ENCODE measurements around the gene ABCC3. TPM values are rescaled to one million over a fixed set of nuclear protein-coding genes. Genes with fewer than 3 reads are reported as not detected.

ABCC3 gene
- total RNA-seq, 1 donor from 2014 or later: 0.67 TPM

DNA sequence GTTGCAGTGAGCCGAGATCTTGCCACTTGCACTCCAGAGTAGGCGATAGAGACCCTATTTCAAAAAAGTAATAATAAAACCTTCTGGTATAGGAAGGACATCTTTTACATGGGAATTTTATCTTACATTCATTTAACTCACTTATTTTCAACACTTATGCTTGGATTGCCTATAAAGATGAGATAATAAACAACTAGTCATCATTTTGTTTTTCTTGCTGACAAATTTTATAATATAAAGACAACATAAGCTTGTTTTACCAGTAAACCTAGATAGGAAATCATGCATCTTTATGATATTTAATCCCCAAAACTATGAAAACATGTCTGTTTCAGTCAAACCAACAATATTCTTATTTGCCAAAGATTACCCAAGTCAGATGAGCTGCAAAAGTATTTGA lies 17.0 kb downstream of the ABCC3 start:
- TF ChIP-seq, protein P1, sequence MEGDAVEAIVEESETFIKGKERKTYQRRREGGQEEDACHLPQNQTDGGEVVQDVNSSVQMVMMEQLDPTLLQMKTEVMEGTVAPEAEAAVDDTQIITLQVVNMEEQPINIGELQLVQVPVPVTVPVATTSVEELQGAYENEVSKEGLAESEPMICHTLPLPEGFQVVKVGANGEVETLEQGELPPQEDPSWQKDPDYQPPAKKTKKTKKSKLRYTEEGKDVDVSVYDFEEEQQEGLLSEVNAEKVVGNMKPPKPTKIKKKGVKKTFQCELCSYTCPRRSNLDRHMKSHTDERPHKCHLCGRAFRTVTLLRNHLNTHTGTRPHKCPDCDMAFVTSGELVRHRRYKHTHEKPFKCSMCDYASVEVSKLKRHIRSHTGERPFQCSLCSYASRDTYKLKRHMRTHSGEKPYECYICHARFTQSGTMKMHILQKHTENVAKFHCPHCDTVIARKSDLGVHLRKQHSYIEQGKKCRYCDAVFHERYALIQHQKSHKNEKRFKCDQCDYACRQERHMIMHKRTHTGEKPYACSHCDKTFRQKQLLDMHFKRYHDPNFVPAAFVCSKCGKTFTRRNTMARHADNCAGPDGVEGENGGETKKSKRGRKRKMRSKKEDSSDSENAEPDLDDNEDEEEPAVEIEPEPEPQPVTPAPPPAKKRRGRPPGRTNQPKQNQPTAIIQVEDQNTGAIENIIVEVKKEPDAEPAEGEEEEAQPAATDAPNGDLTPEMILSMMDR (IDR thresholded peaks at IDR 0.05; ENCODE audit: unreplicated experiment): no peak
- no peak for DNase-seq (ENCODE audit: low spot score)
- Mint-ChIP-seq H3K27me3 (ENCODE audit: unreplicated experiment) (no peaks in the 10 kb centered on the region), H3K27ac (ENCODE audit: unreplicated experiment) (no peak overlapping the region), H3K36me3 (ENCODE audit: low read depth, unreplicated experiment) (no peaks in the 10 kb centered on the region), H3K4me1 (ENCODE audit: unreplicated experiment) (no peaks in the 10 kb centered on the region), H3K9me3 (ENCODE audit: unreplicated experiment) (no peaks in the 10 kb centered on the region), H3K4me3 (ENCODE audit: unreplicated experiment) (no peak overlapping the region)

DNA sequence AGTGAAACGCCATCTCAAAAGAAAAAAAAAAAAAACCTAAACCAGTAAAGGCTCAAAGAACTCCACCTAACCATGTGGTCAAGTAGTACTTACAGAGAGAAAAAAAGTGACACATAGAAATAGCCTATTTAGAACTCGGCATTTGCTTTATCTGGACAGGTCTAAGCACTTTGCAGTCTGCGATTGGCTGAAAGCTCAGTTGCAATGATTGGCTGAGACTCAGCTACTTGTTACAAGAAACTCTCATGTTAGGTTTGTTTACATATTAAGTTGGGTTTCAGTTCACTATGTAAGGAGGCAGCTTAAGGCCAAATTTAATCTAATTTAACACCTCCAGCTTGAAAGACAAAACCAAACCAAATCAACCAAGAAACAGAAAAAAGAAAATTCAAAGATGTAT lies 19.1 kb downstream of the ABCC3 start:
- H3K27ac Mint-ChIP-seq (ENCODE audit: unreplicated experiment): no peak overlapping the region
- H3K4me1 Mint-ChIP-seq (ENCODE audit: unreplicated experiment): no peaks in the 10 kb centered on the region
- no peak overlapping the region for H3K4me3 Mint-ChIP-seq (ENCODE audit: unreplicated experiment)
- TF ChIP-seq, protein P1 (IDR thresholded peaks at IDR 0.05; ENCODE audit: unreplicated experiment): no peak
- H3K9me3 Mint-ChIP-seq (ENCODE audit: unreplicated experiment): no peaks in the 10 kb centered on the region
- H3K36me3 Mint-ChIP-seq (ENCODE audit: low read depth, unreplicated experiment): no peaks in the 10 kb centered on the region
- peaks cover 3% of the 10 kb centered on the region for H3K27me3 Mint-ChIP-seq (ENCODE audit: unreplicated experiment)
- DNase-seq (ENCODE audit: low spot score): no peak

DNA sequence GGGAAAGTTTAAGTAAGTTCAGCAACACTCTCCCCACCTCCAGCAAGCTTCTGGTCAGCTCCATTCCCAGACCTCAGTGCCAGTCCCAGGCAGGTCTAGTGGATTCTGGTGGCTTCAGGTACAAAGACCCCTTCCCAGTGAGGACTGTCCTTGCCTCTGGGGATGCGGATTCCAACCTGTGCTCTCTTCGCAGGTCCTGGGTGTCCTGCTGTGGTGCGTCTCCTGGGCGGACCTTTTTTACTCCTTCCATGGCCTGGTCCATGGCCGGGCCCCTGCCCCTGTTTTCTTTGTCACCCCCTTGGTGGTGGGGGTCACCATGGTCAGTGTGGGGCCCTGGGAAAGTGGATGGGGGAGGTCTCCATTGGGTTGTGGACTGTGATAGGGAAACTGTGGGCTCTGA lies 21.8 kb downstream of the ABCC3 start:
- TF ChIP-seq, protein P1 (IDR thresholded peaks at IDR 0.05; ENCODE audit: unreplicated experiment): no peak
- peaks cover 7% of the 10 kb centered on the region for H3K27me3 Mint-ChIP-seq (ENCODE audit: unreplicated experiment)
- DNase-seq (ENCODE audit: low spot score): no peak
- H3K4me3 Mint-ChIP-seq (ENCODE audit: unreplicated experiment): no peak overlapping the region
- no peaks in the 10 kb centered on the region for H3K36me3 Mint-ChIP-seq (ENCODE audit: low read depth, unreplicated experiment)
- no peaks in the 10 kb centered on the region for H3K9me3 Mint-ChIP-seq (ENCODE audit: unreplicated experiment)
- H3K27ac Mint-ChIP-seq (ENCODE audit: unreplicated experiment): no peak overlapping the region
- H3K4me1 Mint-ChIP-seq (ENCODE audit: unreplicated experiment): peaks cover 11% of the 10 kb centered on the region

DNA sequence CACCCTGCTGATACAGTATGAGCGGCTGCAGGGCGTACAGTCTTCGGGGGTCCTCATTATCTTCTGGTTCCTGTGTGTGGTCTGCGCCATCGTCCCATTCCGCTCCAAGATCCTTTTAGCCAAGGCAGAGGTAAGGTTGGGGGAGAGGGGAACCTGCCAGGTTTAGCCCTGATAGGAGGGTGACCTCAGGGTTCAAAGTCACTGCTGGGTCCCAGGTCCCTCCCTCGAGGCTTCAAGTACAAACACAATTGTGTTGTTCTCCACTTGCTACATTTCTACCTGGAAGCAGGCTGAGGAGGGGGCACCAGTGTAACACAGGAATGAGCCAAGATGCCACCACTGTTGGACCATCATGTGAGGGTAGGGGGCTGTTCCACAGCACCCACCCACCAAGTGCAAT lies 22.4 kb downstream of the ABCC3 start:
- H3K27ac Mint-ChIP-seq (ENCODE audit: unreplicated experiment): no peak overlapping the region
- no peak for DNase-seq (ENCODE audit: low spot score)
- no peaks in the 10 kb centered on the region for H3K9me3 Mint-ChIP-seq (ENCODE audit: unreplicated experiment)
- peaks cover 16% of the 10 kb centered on the region for H3K4me1 Mint-ChIP-seq (ENCODE audit: unreplicated experiment)
- peaks cover 9% of the 10 kb centered on the region for H3K27me3 Mint-ChIP-seq (ENCODE audit: unreplicated experiment)
- TF ChIP-seq, protein P1 (IDR thresholded peaks at IDR 0.05; ENCODE audit: unreplicated experiment): no peak
- H3K36me3 Mint-ChIP-seq (ENCODE audit: low read depth, unreplicated experiment): no peaks in the 10 kb centered on the region
- no peak overlapping the region for H3K4me3 Mint-ChIP-seq (ENCODE audit: unreplicated experiment)

DNA sequence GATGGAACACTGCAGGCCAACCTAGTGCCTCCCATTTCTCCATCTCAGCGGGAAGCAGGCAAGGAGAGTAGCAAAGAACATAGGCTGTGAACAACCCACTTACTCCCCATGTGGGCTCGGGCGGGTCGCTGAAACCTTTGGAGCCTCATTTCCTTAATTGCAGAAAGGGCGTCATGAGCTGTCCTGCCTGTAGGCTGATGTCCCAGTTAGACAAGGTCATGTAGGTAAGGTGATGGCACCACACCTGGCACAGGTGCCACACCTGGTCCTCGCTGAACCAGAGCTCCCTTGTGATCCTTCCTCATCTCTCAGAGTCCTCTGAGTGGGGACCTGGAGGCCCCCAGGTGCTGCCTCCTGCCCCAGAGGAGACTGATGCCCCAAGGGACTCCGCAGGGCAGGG lies 22.9 kb downstream of the ABCC3 start:
- H3K4me1 Mint-ChIP-seq (ENCODE audit: unreplicated experiment): peaks cover 22% of the 10 kb centered on the region
- no peak for DNase-seq (ENCODE audit: low spot score)
- peaks cover 12% of the 10 kb centered on the region for H3K27me3 Mint-ChIP-seq (ENCODE audit: unreplicated experiment)
- no peak overlapping the region for H3K4me3 Mint-ChIP-seq (ENCODE audit: unreplicated experiment)
- no peaks in the 10 kb centered on the region for H3K36me3 Mint-ChIP-seq (ENCODE audit: low read depth, unreplicated experiment)
- TF ChIP-seq, protein P1 (IDR thresholded peaks at IDR 0.05; ENCODE audit: unreplicated experiment): no peak
- no peak overlapping the region for H3K27ac Mint-ChIP-seq (ENCODE audit: unreplicated experiment)
- H3K9me3 Mint-ChIP-seq (ENCODE audit: unreplicated experiment): no peaks in the 10 kb centered on the region
